H1 (cell line): ENCODE measurements around the gene LAMC1. TPM values are rescaled to one million over a fixed set of nuclear protein-coding genes. Genes with fewer than 3 reads are reported as not detected.

Experiments
- CTCF ChIA-PET: fragments of 300-600 bp; sonication (Branson Sonifier 250); formaldehyde crosslinking; loops from one replicate; lab custom pipeline; 2021; ENCODE audit not compliant: partially characterized antibody; lab: Charles Lee
- POLR2A ChIA-PET: fragments of 300-600 bp; sonication (Branson Sonifier 250); formaldehyde crosslinking; loops from one replicate; lab custom pipeline; 2021; ENCODE audit warnings: inconsistent platforms; ENCODE audit not compliant: partially characterized antibody; lab: Charles Lee
- DNase-seq, 2 experiments: peaks; one replicate each; pipeline versions ENCODE4 v3.0.0 to v3.0.0-alpha.2; 2010 to 2022; ENCODE audit warnings: low spot score in 2 of 2, low read depth in 1 of 2, mixed read lengths in 1 of 2
- FAIRE-seq: peaks from 2 replicates; lab custom pipeline; 2011; peaks lifted over from hg19 to GRCh38; lab: Jason Lieb, UNC
- H2AFZ ChIP-seq: 2 replicates; pipeline ENCODE4 v1.8.1; 2012; ENCODE audit warnings: low read length, inconsistent platforms
- H2AK5ac ChIP-seq: 2 replicates; pipeline ENCODE4 v1.6.1; 2013; ENCODE audit warnings: low read depth, low read length
- H2BK120ac ChIP-seq: replicated peaks from 2 replicates; pipeline ENCODE3; 2013; ENCODE audit warnings: low read depth, low read length, inconsistent platforms
- H2BK12ac ChIP-seq: 2 replicates; pipeline ENCODE4 v1.6.1; 2013; ENCODE audit warnings: low read depth, low read length
- H2BK15ac ChIP-seq: 2 replicates; pipeline ENCODE4 v1.6.1; 2013; ENCODE audit warnings: low read length
- H2BK20ac ChIP-seq: 2 replicates; pipeline ENCODE4 v1.6.1; 2013; ENCODE audit warnings: low read length
- H2BK5ac ChIP-seq: 2 replicates; pipeline ENCODE4 v1.6.1; 2013; ENCODE audit warnings: low read depth, low read length
- H3K14ac ChIP-seq: 2 replicates; pipeline ENCODE4 v1.6.1; 2013; ENCODE audit warnings: inconsistent platforms; ENCODE audit not compliant: insufficient read length
- H3K18ac ChIP-seq: 2 replicates; pipeline ENCODE4 v1.6.1; 2013; ENCODE audit warnings: low read length; ENCODE audit errors: extremely low read depth
- H3K23ac ChIP-seq: 2 replicates; pipeline ENCODE4 v1.6.1; 2013; ENCODE audit warnings: inconsistent platforms; ENCODE audit not compliant: insufficient read length
- H3K23me2 ChIP-seq: 2 replicates; pipeline ENCODE4 v1.6.1; 2013; ENCODE audit warnings: low read depth, low read length
- H3K27ac ChIP-seq: 2 replicates; pipeline ENCODE4 v1.6.1; 2011; ENCODE audit warnings: low read depth, low read length, inconsistent platforms
- H3K27me3 ChIP-seq, 4 experiments: replicated peaks in 1 of 4; 1 replicate in 1 of 4; 2 replicates in 3 of 4; pipeline versions ENCODE4 v1.6.1 to v1.8.1; 2011 to 2013; ENCODE audit warnings: low read length in 3 of 4, mild to moderate bottlenecking in 3 of 4, inconsistent platforms in 2 of 4, mixed read lengths in 2 of 4, moderate library complexity in 1 of 4; ENCODE audit not compliant: control insufficient read depth in 3 of 4, insufficient read depth in 3 of 4; ENCODE audit errors: extremely low read depth in 1 of 4
- H3K36me3 ChIP-seq, 4 experiments: 2 replicates each; pipeline versions ENCODE4 v1.6.1 to v1.8.1; 2011 to 2013; ENCODE audit warnings: mild to moderate bottlenecking in 4 of 4, low read length in 3 of 4, moderate library complexity in 2 of 4, control low read depth in 1 of 4, inconsistent platforms in 1 of 4; ENCODE audit not compliant: insufficient read depth in 4 of 4, control insufficient read depth in 2 of 4
- H3K4ac ChIP-seq: replicated peaks from 2 replicates; pipeline ENCODE3; 2013; ENCODE audit warnings: low read length, low read depth, mixed read lengths, inconsistent platforms; ENCODE audit not compliant: insufficient read length
- H3K4me1 ChIP-seq, 4 experiments: replicated peaks in 1 of 4; 1 replicate in 1 of 4; 2 replicates in 3 of 4; pipeline versions ENCODE4 v1.6.1 to v1.8.1; 2011 to 2013; ENCODE audit warnings: low read length in 3 of 4, inconsistent platforms in 2 of 4, mixed read lengths in 1 of 4; ENCODE audit not compliant: insufficient read depth in 4 of 4, control insufficient read depth in 3 of 4
- H3K4me2 ChIP-seq, 2 experiments: 2 replicates each; pipeline versions ENCODE4 v1.6.1 to v1.8.1; 2011 to 2013; ENCODE audit warnings: low read depth in 2 of 2, low read length in 2 of 2, control low read depth in 1 of 2, inconsistent platforms in 1 of 2, mild to moderate bottlenecking in 1 of 2; ENCODE audit not compliant: insufficient read depth in 1 of 2
- H3K4me3 ChIP-seq, 4 experiments: fragments of 200-600, 300-600 bp in 1 of 4; sonication (generic), shearing (Covaris generic), sonication (Bioruptor Twin) in 1 of 4; 2 replicates each; pipeline versions ENCODE4 v1.5.1 to v1.8.1; 2011 to 2016; ENCODE audit warnings: low read length in 4 of 4, low read depth in 3 of 4, control low read depth in 2 of 4, inconsistent platforms in 2 of 4, mild to moderate bottlenecking in 2 of 4, mixed read lengths in 1 of 4, moderate library complexity in 1 of 4; ENCODE audit not compliant: insufficient read depth in 2 of 4; ENCODE audit errors: extremely low read depth in 1 of 4
- H3K56ac ChIP-seq: replicated peaks from 2 replicates; pipeline ENCODE3; 2013; ENCODE audit warnings: low read depth, mild to moderate bottlenecking, mixed read lengths, low read length, inconsistent platforms; ENCODE audit not compliant: insufficient read length
- H3K79me1 ChIP-seq: 2 replicates; pipeline ENCODE4 v1.6.1; 2013; ENCODE audit warnings: low read depth, low read length, control low read depth
- H3K79me2 ChIP-seq, 2 experiments: 2 replicates each; pipeline versions ENCODE4 v1.6.1 to v1.8.1; 2012 to 2013; ENCODE audit warnings: low read length in 2 of 2, mild to moderate bottlenecking in 2 of 2, inconsistent platforms in 1 of 2; ENCODE audit not compliant: insufficient read depth in 2 of 2, control insufficient read depth in 1 of 2
- H3K9ac ChIP-seq, 4 experiments: replicated peaks in 1 of 4; 1 replicate in 1 of 4; 2 replicates in 3 of 4; pipeline versions ENCODE4 v1.6.1 to v1.8.1; 2011 to 2013; ENCODE audit warnings: low read depth in 3 of 4, low read length in 3 of 4, control low read depth in 2 of 4, mild to moderate bottlenecking in 2 of 4, moderate library complexity in 2 of 4, inconsistent platforms in 1 of 4; ENCODE audit errors: extremely low read depth in 1 of 4
- H3K9me3 ChIP-seq, 2 experiments: 2 replicates each; pipeline versions ENCODE4 v1.6.1 to v1.8.1; 2012 to 2013; ENCODE audit warnings: mild to moderate bottlenecking in 2 of 2, moderate library complexity in 2 of 2, control low read depth in 1 of 2, inconsistent platforms in 1 of 2, low read depth in 1 of 2, low read length in 1 of 2, mixed read lengths in 1 of 2; ENCODE audit not compliant: insufficient read depth in 2 of 2
- H4K20me1 ChIP-seq, 2 experiments: replicated peaks in 1 of 2; 2 replicates each; pipeline versions ENCODE3 to v1.8.1; 2011 to 2013; ENCODE audit warnings: inconsistent platforms in 2 of 2, low read length in 2 of 2, mild to moderate bottlenecking in 1 of 2; ENCODE audit not compliant: insufficient read depth in 2 of 2, control insufficient read depth in 1 of 2
- H4K5ac ChIP-seq: 2 replicates; pipeline ENCODE4 v1.6.1; 2013; ENCODE audit warnings: low read length, low read depth, mixed read lengths, inconsistent platforms; ENCODE audit not compliant: insufficient read length
- H4K8ac ChIP-seq: 2 replicates; pipeline ENCODE4 v1.8.0; 2013; ENCODE audit warnings: mild to moderate bottlenecking, moderate library complexity, low read length, inconsistent platforms; ENCODE audit not compliant: insufficient read depth; ENCODE audit errors: extremely low read depth
- H4K91ac ChIP-seq: replicated peaks from 2 replicates; pipeline ENCODE3; 2013; ENCODE audit warnings: low read length, mixed read lengths, inconsistent platforms; ENCODE audit not compliant: insufficient read length
- CHD1 ChIP-seq: IDR thresholded peaks from 2 replicates; pipeline ENCODE4 v1.6.1; 2012; ENCODE audit warnings: low read depth, low read length, improper control_type of control experiment
- CTBP2 ChIP-seq: IDR thresholded peaks from 2 replicates; pipeline ENCODE4 v1.7.0; 2011; ENCODE audit warnings: borderline replicate concordance, mild to moderate bottlenecking, moderate library complexity, mixed read lengths, low read length; ENCODE audit not compliant: insufficient read depth, insufficient read length
- FOSL1 ChIP-seq: IDR thresholded peaks from 2 replicates; pipeline ENCODE4 v1.6.1; 2011; ENCODE audit warnings: mild to moderate bottlenecking, low read depth, low read length, moderate library complexity; ENCODE audit not compliant: insufficient read depth
- RAD21 ChIP-seq, 2 experiments: IDR thresholded peaks in 1 of 2; conservative IDR thresholded peaks in 1 of 2; 2 replicates each; pipeline ENCODE4 v1.6.1; 2011; ENCODE audit warnings: low read depth in 2 of 2, low read length in 2 of 2, improper control_type of control experiment in 1 of 2, inconsistent platforms in 1 of 2, mild to moderate bottlenecking in 1 of 2, moderate library complexity in 1 of 2
- RNF2 ChIP-seq: fragments of 200-900, 300-1000 bp; sonication (generic); IDR thresholded peaks from 2 replicates; pipeline ENCODE4 v1.7.1; 2016; ENCODE audit warnings: borderline replicate concordance, low read depth, mild to moderate bottlenecking, antibody characterized with exemption, low read length; ENCODE audit not compliant: poor library complexity, severe bottlenecking; ENCODE audit errors: missing control alignments
- SIRT6 ChIP-seq: IDR thresholded peaks from one replicate; pipeline ENCODE4 v1.7.1; 2012; ENCODE audit warnings: low read length, inconsistent platforms
- TAF7 ChIP-seq: optimal IDR thresholded peaks from 2 replicates; pipeline ENCODE3; 2011; ENCODE audit warnings: low read depth, mild to moderate bottlenecking, inconsistent platforms, low read length, moderate library complexity, borderline replicate concordance
- WGBS, 2 experiments: shearing (Covaris generic) in 1 of 2; methylation state at CpG; one replicate each; pipeline versions ENCODE4 v1.1.6 to v1.1.7; 2013 to 2015; ENCODE audit warnings: low lambda C conversion rate in 2 of 2, mixed read lengths in 2 of 2, inconsistent platforms in 1 of 2, low coverage in 1 of 2, missing lambda C conversion rate in 1 of 2; ENCODE audit not compliant: insufficient replicate concordance in 2 of 2, insufficient coverage in 1 of 2, insufficient read length in 1 of 2; ENCODE audit errors: extremely low coverage in 1 of 2, missing lambda C conversion rate in 1 of 2; 5-methylcytosine and 5-hydroxymethylcytosine counted together
- polyA plus RNA-seq, 7 experiments: library from polyadenylated mRNA; depleted of rRNA in 3 of 7; stranded (reverse) in 5 of 7; unstranded in 2 of 7; fragments of >200 nt in 5 of 7; fragments of 200-250 nt in 2 of 7; gene quantifications; 1 replicate in 5 of 7; 2 replicates in 1 of 7; 4 replicates in 1 of 7; pipeline versions ENCODE4 v1.2.1 to v1.2.3, GENCODE V29; 2011 to 2013; ENCODE audit warnings: missing spikeins in 2 of 7, mixed read lengths in 2 of 7
- total RNA-seq: library from RNA; stranded (reverse); fragmentation: NEBNext Ultra II Directional; extraction: Animal tissue kit (Norgen Biotek cat#: 25700); gene quantifications from 2 replicates; pipeline ENCODE4 v1.2.1, GENCODE V29; 2021
- TF ChIP-seq, protein P1 (sequence below): IDR thresholded peaks from 2 replicates; pipeline ENCODE4 v1.6.1; 2011; ENCODE audit warnings: low read length, improper control_type of control experiment

LAMC1 gene
- total and polyA plus RNA-seq, 2 of the 8 experiments (the other 6 are each of a cell fraction or from before 2014, with no cell fraction given): 47.6 to 90.3 TPM

- Histone ChIP-seq H2BK120ac (no peak overlapping the region), H3K79me1 (no peaks in the 10 kb centered on the region), H4K20me1 (no peaks in the 10 kb centered on the region), H3K4me1 (no peaks in the 10 kb centered on the region), H3K9me3 (no peaks in the 10 kb centered on the region), H2AK5ac (no peak overlapping the region), H3K27ac (no peak overlapping the region), H3K56ac (no peak overlapping the region), H3K27me3 (no peaks in the 10 kb centered on the region), H4K8ac (no peak overlapping the region), H3K23me2 (no peaks in the 10 kb centered on the region), H2AFZ (no peak overlapping the region), H4K5ac (no peak overlapping the region), H4K91ac (no peak overlapping the region), H3K14ac (no peak overlapping the region), H3K4me2 (no peak overlapping the region), H2BK20ac (no peak overlapping the region), H2BK15ac (no peak overlapping the region), H2BK5ac (no peak overlapping the region), H3K4me3 (no peak overlapping the region), H3K36me3 (peaks cover 0 to 16% (median 12%) of the 10 kb centered on the region in 4 experiments; a peak in 6 of 8 replicates), H3K18ac (no peak overlapping the region), H3K23ac (no peak overlapping the region), H2BK12ac (no peak overlapping the region), H3K79me2 (no peaks in the 10 kb centered on the region), H3K4ac (no peak overlapping the region), H3K9ac (no peak overlapping the region)
- CTCF ChIA-PET: interaction anchor here (1.2 kb wide), 1 partner anchor 10 kb away, joined by 4 read pairs; no protein-coding TSS in a partner anchor
- no peak for DNase-seq
- WGBS, 2 experiments: 84% methylated on average over 2 of the region's 2 CpGs; no CpG with 5 or more reads in 1 of the 2 experiments
- no peak for FAIRE-seq
- POLR2A ChIA-PET: no interaction called here
- TF ChIP-seq RAD21 (IDR thresholded peaks at IDR 0.05 in 1 of 2, conservative IDR thresholded peaks at IDR 0.05 in 1 of 2; ENCODE audit: low read depth in 2 of 2, low read length in 2 of 2): no peak
- no peak for TF ChIP-seq CTBP2
- TF ChIP-seq SIRT6: no peak
- TF ChIP-seq TAF7: no peak
- TF ChIP-seq RNF2: no peak
- TF ChIP-seq FOSL1: no peak
- no peak for TF ChIP-seq CHD1
- TF ChIP-seq, protein P1, sequence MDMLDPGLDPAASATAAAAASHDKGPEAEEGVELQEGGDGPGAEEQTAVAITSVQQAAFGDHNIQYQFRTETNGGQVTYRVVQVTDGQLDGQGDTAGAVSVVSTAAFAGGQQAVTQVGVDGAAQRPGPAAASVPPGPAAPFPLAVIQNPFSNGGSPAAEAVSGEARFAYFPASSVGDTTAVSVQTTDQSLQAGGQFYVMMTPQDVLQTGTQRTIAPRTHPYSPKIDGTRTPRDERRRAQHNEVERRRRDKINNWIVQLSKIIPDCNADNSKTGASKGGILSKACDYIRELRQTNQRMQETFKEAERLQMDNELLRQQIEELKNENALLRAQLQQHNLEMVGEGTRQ: no peak
Measured at GRCh38 chr1:183142171-183142570, 119.0 kb downstream of the LAMC1 start.
